A549 (cell line): Measurements from ENCODE around the gene METRNL. TPM values are rescaled to one million over a fixed set of nuclear protein-coding genes. Genes with fewer than 3 reads are reported as not detected.

Experiments used
- ATAC-seq, 2 experiments: fragments of 200-7000 bp in 1 of 2; fragments of >200 bp in 1 of 2; cut with Nextera tagmentation in 1 of 2; cut with Tn5 transposase in 1 of 2; 3 replicates each; pipeline versions ENCODE4 v1.8.0 to v1.9.1; 2018 to 2020; ENCODE audit warnings: mild to moderate bottlenecking in 1 of 2, moderate library complexity in 1 of 2
- CTCF ChIA-PET: fragments of 300-600 bp; sonication (Branson Sonifier 250); formaldehyde crosslinking; extraction: SDS; loops from one replicate; lab custom pipeline; 2021; ENCODE audit warnings: antibody characterized with exemption, inconsistent platforms; lab: Yijun Ruan, JAX
- POLR2A ChIA-PET: fragments of 350-600 bp; formaldehyde crosslinking; extraction: SDS; loops from one replicate; lab custom pipeline; 2021; ENCODE audit warnings: antibody characterized with exemption, inconsistent platforms; lab: Yijun Ruan, JAX
- DNase-seq, 2 experiments: peaks; one replicate each; pipeline versions ENCODE4 v3.0.0 to v3.0.0-alpha.2; 2011 to 2016; ENCODE audit warnings: low read depth in 1 of 2, low spot score in 1 of 2
- FAIRE-seq: peaks from 2 replicates; lab custom pipeline; 2011; peaks lifted over from hg19 to GRCh38; lab: Jason Lieb, UNC
- H3K27ac ChIP-seq, 2 experiments: fragments of >200 bp; sonication (Bioruptor Twin); formaldehyde crosslinking; 3 replicates each; pipeline ENCODE4 v1.5.1; 2016 to 2017
- H3K4me1 ChIP-seq: fragments of >200 bp; sonication (Bioruptor Twin); formaldehyde crosslinking; 3 replicates; pipeline ENCODE4 v1.6.1; 2016
- H3K4me2 ChIP-seq: fragments of >200 bp; sonication (Bioruptor Twin); formaldehyde crosslinking; 3 replicates; pipeline ENCODE4 v1.6.1; 2016
- H3K4me3 ChIP-seq: fragments of >200 bp; sonication (Bioruptor Twin); formaldehyde crosslinking; 3 replicates; pipeline ENCODE4 v1.5.1; 2016
- H3K9me3 ChIP-seq: fragments of >200 bp; sonication (Bioruptor Twin); formaldehyde crosslinking; 3 replicates; pipeline ENCODE4 v1.6.1; 2016
- BCL3 ChIP-seq: fragments of >200 bp; sonication (Bioruptor Twin); formaldehyde crosslinking; IDR thresholded peaks from 3 replicates; pipeline ENCODE4 v1.6.1; 2016
- CEBPB ChIP-seq, 2 experiments: fragments of >200 bp in 1 of 2; sonication (Bioruptor Twin) in 1 of 2; formaldehyde crosslinking in 1 of 2; IDR thresholded peaks; 2 replicates each; pipeline ENCODE4 v1.6.1; 2012 to 2016
- CHD4 ChIP-seq: fragments of 200-600 bp; sonication (generic); IDR thresholded peaks from 2 replicates; pipeline ENCODE4 v1.6.1; 2016; ENCODE audit warnings: antibody characterized with exemption, mild to moderate bottlenecking, borderline replicate concordance
- E2F6 ChIP-seq: IDR thresholded peaks from 2 replicates; pipeline ENCODE4 v1.6.1; 2012; ENCODE audit warnings: low read depth, borderline replicate concordance
- EHF ChIP-seq: fragments of 250-450 bp; sonication (Bioruptor Pico); IDR thresholded peaks from 2 replicates; pipeline ENCODE4 v1.5.0; 2020; ENCODE audit warnings: mild to moderate bottlenecking
- FOSL2 ChIP-seq, 2 experiments: fragments of 450-650 bp in 1 of 2; fragments of >200 bp in 1 of 2; sonication (Bioruptor Twin) in 1 of 2; formaldehyde crosslinking; IDR thresholded peaks; 2 replicates each; pipeline versions ENCODE4 v1.5.0 to v1.6.1; 2016 to 2020; ENCODE audit warnings: mild to moderate bottlenecking in 1 of 2, moderate library complexity in 1 of 2
- FOXS1 ChIP-seq: fragments of 250-450 bp; sonication (Bioruptor Pico); IDR thresholded peaks from 2 replicates; pipeline ENCODE4 v1.5.0; 2020; ENCODE audit warnings: mild to moderate bottlenecking, moderate library complexity
- HES2 ChIP-seq: fragments of >200 bp; sonication (Bioruptor Twin); formaldehyde crosslinking; IDR thresholded peaks from 2 replicates; pipeline ENCODE4 v1.6.1; 2016
- HEYL ChIP-seq: fragments of 250-450 bp; sonication (Bioruptor Pico); IDR thresholded peaks from 2 replicates; pipeline ENCODE4 v1.8.0; 2021; ENCODE audit warnings: mild to moderate bottlenecking, moderate library complexity
- JUNB ChIP-seq: fragments of >200 bp; sonication (Bioruptor Twin); formaldehyde crosslinking; IDR thresholded peaks from 2 replicates; pipeline ENCODE4 v1.6.1; 2016
- KDM5A ChIP-seq: fragments of 200-600 bp; sonication (generic); IDR thresholded peaks from 2 replicates; pipeline ENCODE4 v1.6.1; 2016; ENCODE audit warnings: antibody characterized with exemption, mild to moderate bottlenecking
- MAZ ChIP-seq: fragments of 150-350 bp; IDR thresholded peaks from 2 replicates; pipeline ENCODE4 v1.6.1; 2014; ENCODE audit warnings: antibody characterized with exemption, low read depth, low read length, borderline replicate concordance
- MYC ChIP-seq: IDR thresholded peaks from 2 replicates; pipeline ENCODE4 v1.6.1; 2012; ENCODE audit warnings: mild to moderate bottlenecking, inconsistent platforms, low read length, improper control_type of control experiment, borderline replicate concordance
- NPAS2 ChIP-seq: fragments of 250-450 bp; sonication (Bioruptor Pico); IDR thresholded peaks from 2 replicates; pipeline ENCODE4 v1.8.0; 2022; ENCODE audit warnings: mild to moderate bottlenecking, moderate library complexity, borderline replicate concordance
- NR3C1 ChIP-seq: fragments of >200 bp; sonication (Bioruptor Twin); formaldehyde crosslinking; IDR thresholded peaks from 3 replicates; pipeline ENCODE4 v1.6.1; 2017
- PHF8 ChIP-seq: fragments of 200-600 bp; sonication (generic); IDR thresholded peaks from 2 replicates; pipeline ENCODE4 v1.6.1; 2016; ENCODE audit warnings: low read depth, mild to moderate bottlenecking, antibody characterized with exemption, moderate library complexity, borderline replicate concordance
- RARB ChIP-seq: fragments of 250-450 bp; sonication (Bioruptor Pico); IDR thresholded peaks from 2 replicates; pipeline ENCODE4 v1.8.0; 2021; ENCODE audit warnings: mild to moderate bottlenecking, moderate library complexity
- REST ChIP-seq: fragments of 200-600 bp; sonication (generic); IDR thresholded peaks from 2 replicates; pipeline ENCODE4 v1.6.1; 2016; ENCODE audit warnings: antibody characterized with exemption, mild to moderate bottlenecking, moderate library complexity
- TP53 ChIP-seq: fragments of 250-450 bp; sonication (Bioruptor Pico); IDR thresholded peaks from 2 replicates; pipeline ENCODE4 v1.5.0; 2021; ENCODE audit warnings: mild to moderate bottlenecking, moderate library complexity
- WGBS: methylation state at CpG from one replicate; pipeline ENCODE4 v1.1.6; 2017; ENCODE audit errors: missing lambda C conversion rate; 5-methylcytosine and 5-hydroxymethylcytosine counted together
- polyA plus RNA-seq, 4 experiments: library from polyadenylated mRNA; depleted of rRNA in 3 of 4; stranded (reverse); fragments of >200 nt; fragmentation: RNase III in 1 of 4; extraction: RNeasy Plus Mini Kit Qiagen cat#74134 plus additional on column Dnase treatment in 1 of 4; gene quantifications; 2 replicates in 3 of 4; 3 replicates in 1 of 4; pipeline ENCODE4 v1.2.3, GENCODE V29; 2011 to 2017

The METRNL gene
- polyA plus RNA-seq, 2 of the 4 experiments (the other 2 are of a cell fraction), result 1.7 to 6.4 TPM

- ChIA-PET CTCF (interaction anchor here (1.3 to 1.4 kb wide), 2 partner anchors 10 to 11 kb away, joined by 3 to 4 read pairs; no protein-coding TSS in a partner anchor), POLR2A (no interaction called here)
- 88% methylated on average over 20 of the region's 20 CpGs for WGBS
- ATAC-seq, result no peak
- TF ChIP-seq PHF8 (no peak), RARB (CRISPR knock-in tag) (no peak), KDM5A (no peak), BCL3 (no peak), MAZ (no peak), CHD4 (no peak)
- H3K9me3 ChIP-seq, result no peaks in the 10 kb centered on the region
- DNase-seq, result no peak
- peak overlapping the region; percentile 26 to 62; a peak in 4 of 6 replicates for H3K27ac ChIP-seq
- FAIRE-seq, result no peak
- H3K4me1 ChIP-seq, result peaks cover 24% of the 10 kb centered on the region
- peak overlapping the region; percentile 40; the same call in 2 of the 3 replicates for H3K4me2 ChIP-seq
- no peak overlapping the region for H3K4me3 ChIP-seq
Measured at GRCh38 chr17:83082909-83083367, 3.5 kb downstream of the METRNL start.

GRCh38 chr17:83083368-83084201 lies 4.2 kb downstream of the METRNL start:
- TF ChIP-seq HES2 (no peak), E2F6 (0 out of 2 replicates have a peak, but pooled peaks have one; percentile 17), HEYL (CRISPR knock-in tag) (no peak), FOSL2 (IDR thresholded peaks at IDR 0.05) (no peak), FOSL2 (CRISPR knock-in tag; IDR thresholded peaks at IDR 0.05) (peak; percentile 50)
- H3K27ac ChIP-seq, result peak overlapping the region; percentile 26 to 62; a peak in 4 of 6 replicates
- FAIRE-seq (peak; percentile 77), ATAC-seq (peak in 1 of 2 experiments; percentile 26; a peak in 3 of 6 replicates), DNase-seq (peak; percentile 38 to 54)
- WGBS, result 52% methylated on average over 25 of the region's 25 CpGs
- H3K4me3 ChIP-seq, result no peak overlapping the region
- H3K9me3 ChIP-seq, result no peaks in the 10 kb centered on the region
- POLR2A ChIA-PET, result no interaction called here
- peak overlapping the region; percentile 40 for H3K4me2 ChIP-seq
- CTCF ChIA-PET, result interaction anchor here (1.3 to 1.4 kb wide), 2 partner anchors 10 to 11 kb away, joined by 3 to 4 read pairs; no protein-coding TSS in a partner anchor
- peaks cover 22% of the 10 kb centered on the region for H3K4me1 ChIP-seq

- H3K4me1 ChIP-seq, result peaks cover 24% of the 10 kb centered on the region
- ChIA-PET POLR2A (no interaction called here), CTCF (interaction anchor here (1.3 to 1.4 kb wide), 2 partner anchors 9 to 12 kb away, joined by 3 to 4 read pairs; no protein-coding TSS in a partner anchor)
- FAIRE-seq (no peak), DNase-seq (no peak), ATAC-seq (no peak)
- no peak for TF ChIP-seq FOXS1 (CRISPR knock-in tag)
- no peak for TF ChIP-seq MYC
- no peak for TF ChIP-seq TP53 (CRISPR knock-in tag)
- no peak for TF ChIP-seq BCL3
- no peak for TF ChIP-seq EHF (CRISPR knock-in tag)
- TF ChIP-seq MAZ, result no peak
- TF ChIP-seq REST, result no peak
- TF ChIP-seq NPAS2 (CRISPR knock-in tag), result no peak
- TF ChIP-seq PHF8, result no peak
- no peak for TF ChIP-seq JUNB
- no peak for TF ChIP-seq CHD4
- no peak for TF ChIP-seq HES2
- no peak for TF ChIP-seq CEBPB (IDR thresholded peaks at IDR 0.05)
- no peak for TF ChIP-seq KDM5A
- no peak for TF ChIP-seq NR3C1
- H3K4me3 ChIP-seq, result no peak overlapping the region
- peak overlapping the region; percentile 40; the same call in 2 of the 3 replicates for H3K4me2 ChIP-seq
- WGBS, result 78% methylated on average over 9 of the region's 9 CpGs
- peak overlapping the region in 1 of 2 experiments; percentile 62; a peak in 3 of 6 replicates for H3K27ac ChIP-seq
- no peaks in the 10 kb centered on the region for H3K9me3 ChIP-seq
Measured at GRCh38 chr17:83084214-83084613, 4.8 kb downstream of the METRNL start.
